ENCODE measurements around the gene PSMB8. TPM values are rescaled to one million over a fixed set of nuclear protein-coding genes. Genes with fewer than 3 reads are reported as not detected.

Gene PSMB8
- total RNA-seq (2021) (70.8 and 101 TPM in 2 replicates), Bru-seq, nascent RNA (percentile 66 among the genes with signal in this experiment), BruChase-seq, experiment 1, labeled RNA remaining after a 2-hour chase (percentile 75 among the genes with signal in this experiment), BruChase-seq, experiment 2, labeled RNA remaining after a 6-hour chase (percentile 81 among the genes with signal in this experiment)
- long read RNA-seq, transcript PSMB8-202 (6 exons, 1,124 nt) = major isoform, 119 of 190 reads
- long read RNA-seq, transcript PSMB8-201 (6 exons, 1,351 nt) = minor isoform, 54 of 190 reads
- long read RNA-seq, partial matches to known transcripts = 8 of 190 reads
- long read RNA-seq, other reads (novel, unspliced or antisense) = 8 of 190 reads

DNA sequence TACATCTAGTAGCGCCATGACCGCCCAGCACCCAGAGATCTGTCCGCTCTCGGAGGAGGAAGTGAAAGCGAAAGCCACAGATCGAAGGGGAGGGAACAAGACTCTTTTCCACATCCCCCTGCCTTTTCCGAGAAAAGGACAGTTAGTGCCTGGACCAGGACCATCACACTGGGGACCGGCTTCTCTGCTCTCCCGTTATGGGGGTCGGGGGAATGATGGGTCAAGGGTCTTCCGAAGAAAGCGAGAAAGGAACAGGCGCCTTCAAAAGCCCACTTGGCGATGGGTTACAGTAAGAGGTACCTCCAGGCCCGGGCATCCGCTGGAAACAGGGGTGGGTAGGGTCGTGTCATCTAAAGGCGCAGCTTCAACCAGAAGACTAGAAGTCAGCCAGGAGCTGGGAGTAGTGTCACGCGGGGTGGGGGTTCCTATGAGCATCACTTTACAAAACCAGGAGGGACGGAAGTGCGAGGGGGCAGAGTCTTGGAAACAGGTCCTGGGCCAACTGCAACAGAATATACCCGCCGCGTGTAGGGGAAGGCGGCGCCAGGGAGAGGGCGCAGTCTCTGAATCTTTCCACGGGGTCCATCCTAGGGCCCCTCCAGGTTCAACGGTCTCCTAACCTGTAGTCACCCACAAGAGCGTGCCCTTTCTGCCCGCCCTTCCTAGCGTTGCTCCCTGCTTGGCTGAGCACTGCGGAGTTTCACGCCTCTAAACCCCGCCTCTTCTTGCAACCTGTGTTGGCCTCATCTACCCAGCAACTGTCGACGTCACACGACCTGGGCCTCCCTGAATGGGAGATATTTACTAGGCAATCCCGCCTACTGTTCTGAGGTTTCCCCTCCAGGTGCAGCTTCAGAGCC, at the start of gene PSMB8:
Gene PSMB8, minus strand, starts transcription at position 69 of the 860 bp plus-strand sequence. Its CDS starts 51 bp downstream, at position 18.
- DNase-seq = peak; percentile 94
- Histone ChIP-seq H3K9me2 (ENCODE audit: insufficient read depth) (no peaks in the 10 kb centered on the region), H3K79me2 (ENCODE audit: low read depth) (no peaks in the 10 kb centered on the region), H3K9me3 (ENCODE audit: insufficient read depth, low read depth) (no peaks in the 10 kb centered on the region), H3K27me3 (ENCODE audit: insufficient read depth, low read depth) (no peaks in the 10 kb centered on the region), H2AFZ (peak within 1 kb of the TSS; percentile 86), H3K27ac (no peak within 1 kb of the TSS), H3K4me2 (peak within 1 kb of the TSS; percentile 85), H3K4me1 (replicated peaks; ENCODE audit: insufficient read depth) (peaks cover 6% of the 10 kb centered on the region; the same call in 1 of the 2 replicates), H3K36me3 (ENCODE audit: low read depth) (no peaks in the 10 kb centered on the region), H3F3A (ENCODE audit: insufficient read depth, low read depth) (0 out of 2 replicates have a peak, but pooled peaks cover 5% of the 10 kb centered on the region), H3K4me3 (peak within 1 kb of the TSS; percentile 91), H4K20me1 (ENCODE audit: insufficient read depth) (no peaks in the 10 kb centered on the region)
- ChIA-PET CTCF (interaction anchor here (0.6 to 1.9 kb wide), 5 partner anchors 9 to 128 kb away, joined by 3 to 7 read pairs (median 4); partner anchors contain the start of genes PSMB9 and TAP1), POLR2A (ENCODE audit: unreplicated experiment) (interaction anchor here (0.6 to 1.2 kb wide), 3 partner anchors 9 to 120 kb away, joined by 3 to 10 read pairs (median 3); partner anchors contain the start of genes PSMB9 and TAP1)
- intact Hi-C loops (cut with micrococcal nuclease; ENCODE audit: unreplicated experiment) = loop anchor here (1.0 to 10.0 kb wide), 4 partner anchors 9 to 861 kb away; partner anchors contain the start of gene TAP1
- TSS peak; percentile 52 for BruUV-seq (replicated peaks)
- TF ChIP-seq EZH2 (IDR thresholded peaks at IDR 0.05; ENCODE audit: low read depth) = no peak
- TF ChIP-seq, protein P1, sequence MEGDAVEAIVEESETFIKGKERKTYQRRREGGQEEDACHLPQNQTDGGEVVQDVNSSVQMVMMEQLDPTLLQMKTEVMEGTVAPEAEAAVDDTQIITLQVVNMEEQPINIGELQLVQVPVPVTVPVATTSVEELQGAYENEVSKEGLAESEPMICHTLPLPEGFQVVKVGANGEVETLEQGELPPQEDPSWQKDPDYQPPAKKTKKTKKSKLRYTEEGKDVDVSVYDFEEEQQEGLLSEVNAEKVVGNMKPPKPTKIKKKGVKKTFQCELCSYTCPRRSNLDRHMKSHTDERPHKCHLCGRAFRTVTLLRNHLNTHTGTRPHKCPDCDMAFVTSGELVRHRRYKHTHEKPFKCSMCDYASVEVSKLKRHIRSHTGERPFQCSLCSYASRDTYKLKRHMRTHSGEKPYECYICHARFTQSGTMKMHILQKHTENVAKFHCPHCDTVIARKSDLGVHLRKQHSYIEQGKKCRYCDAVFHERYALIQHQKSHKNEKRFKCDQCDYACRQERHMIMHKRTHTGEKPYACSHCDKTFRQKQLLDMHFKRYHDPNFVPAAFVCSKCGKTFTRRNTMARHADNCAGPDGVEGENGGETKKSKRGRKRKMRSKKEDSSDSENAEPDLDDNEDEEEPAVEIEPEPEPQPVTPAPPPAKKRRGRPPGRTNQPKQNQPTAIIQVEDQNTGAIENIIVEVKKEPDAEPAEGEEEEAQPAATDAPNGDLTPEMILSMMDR (conservative IDR thresholded peaks at IDR 0.05) = no peak

DNA sequence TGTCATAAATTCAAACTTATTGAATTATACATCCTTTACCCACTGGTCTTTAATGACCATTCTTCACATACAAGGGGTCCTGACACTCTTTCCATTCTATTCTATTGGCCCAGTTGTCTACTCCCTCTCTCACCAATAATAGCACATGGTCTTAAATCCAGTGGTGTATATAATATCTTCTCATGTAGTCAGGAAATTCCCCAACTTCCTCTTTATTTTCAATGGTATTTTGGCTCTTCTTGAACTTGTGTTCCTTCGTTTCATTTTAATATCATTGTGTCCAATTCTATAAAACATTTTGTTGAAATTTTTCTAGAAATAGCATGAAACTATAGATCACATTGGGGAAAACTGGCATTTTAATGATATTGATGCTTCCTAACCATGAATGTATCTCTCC, 47.0 kb upstream of the PSMB8 start:
- ChIA-PET CTCF (no interaction called here), POLR2A (ENCODE audit: unreplicated experiment) (interaction anchor here (0.6 kb wide), 1 partner anchor 62 kb away, joined by 3 read pairs; no protein-coding TSS in a partner anchor)
- TF ChIP-seq, protein P1 (conservative IDR thresholded peaks at IDR 0.05) = no peak
- TF ChIP-seq EZH2 (IDR thresholded peaks at IDR 0.05; ENCODE audit: low read depth) = no peak
- Histone ChIP-seq H3K36me3 (ENCODE audit: low read depth) (no peaks in the 10 kb centered on the region), H4K20me1 (ENCODE audit: insufficient read depth) (no peaks in the 10 kb centered on the region), H3K4me3 (no peak overlapping the region), H3K4me2 (no peak overlapping the region), H3K9me3 (ENCODE audit: insufficient read depth, low read depth) (no peaks in the 10 kb centered on the region), H3K4me1 (replicated peaks; ENCODE audit: insufficient read depth) (peaks cover 9% of the 10 kb centered on the region), H3F3A (ENCODE audit: insufficient read depth, low read depth) (no peaks in the 10 kb centered on the region; the same call in 1 of the 2 replicates), H2AFZ (no peak overlapping the region), H3K27ac (no peak overlapping the region), H3K79me2 (ENCODE audit: low read depth) (peaks cover 10% of the 10 kb centered on the region; the same call in 1 of the 2 replicates), H3K9me2 (ENCODE audit: insufficient read depth) (no peaks in the 10 kb centered on the region), H3K27me3 (ENCODE audit: insufficient read depth, low read depth) (no peaks in the 10 kb centered on the region)
- intact Hi-C loops (cut with micrococcal nuclease; ENCODE audit: unreplicated experiment) = loop anchor here (1.0 kb wide), 1 partner anchor 20 kb away; no protein-coding TSS in a partner anchor
- DNase-seq = no peak
- BruUV-seq (replicated peaks) = no TSS peak

DNA sequence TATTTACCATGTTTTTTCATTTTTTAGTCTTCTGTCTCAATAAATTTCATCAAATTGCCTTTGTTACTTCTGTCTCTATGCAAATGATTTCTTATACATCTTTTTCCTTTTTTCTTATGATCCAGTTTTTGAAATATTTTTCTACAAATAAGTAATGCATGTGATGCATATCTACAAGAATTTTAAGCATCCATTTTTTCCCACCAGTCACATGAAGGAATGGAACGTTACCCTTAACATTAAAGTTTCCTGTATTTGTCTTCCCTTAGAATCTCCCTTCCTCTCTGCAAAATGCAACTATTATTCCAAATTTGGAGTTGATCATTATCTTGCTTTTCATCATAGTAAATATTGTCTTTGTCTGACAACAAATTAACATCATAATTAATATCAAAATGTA, 45.7 kb upstream of the PSMB8 start:
- no peak overlapping the region for H3K27ac ChIP-seq
- POLR2A ChIA-PET (ENCODE audit: unreplicated experiment) = no interaction called here
- no peak overlapping the region for H3K4me2 ChIP-seq
- no peak for DNase-seq
- BruUV-seq (replicated peaks) = no TSS peak
- intact Hi-C loops (cut with micrococcal nuclease; ENCODE audit: unreplicated experiment) = no loop called here
- H3K27me3 ChIP-seq (ENCODE audit: insufficient read depth, low read depth) = no peaks in the 10 kb centered on the region
- no peaks in the 10 kb centered on the region; the same call in 1 of the 2 replicates for H3F3A ChIP-seq (ENCODE audit: insufficient read depth, low read depth)
- no peak overlapping the region for H3K4me3 ChIP-seq
- H3K4me1 ChIP-seq (replicated peaks; ENCODE audit: insufficient read depth) = no peaks in the 10 kb centered on the region; the same call in 1 of the 2 replicates
- TF ChIP-seq, protein P1 (conservative IDR thresholded peaks at IDR 0.05) = no peak
- no peak for TF ChIP-seq EZH2 (IDR thresholded peaks at IDR 0.05; ENCODE audit: low read depth)
- H2AFZ ChIP-seq = no peak overlapping the region
- H3K79me2 ChIP-seq (ENCODE audit: low read depth) = no peaks in the 10 kb centered on the region; the same call in 1 of the 2 replicates
- no peaks in the 10 kb centered on the region for H3K9me2 ChIP-seq (ENCODE audit: insufficient read depth)
- CTCF ChIA-PET = no interaction called here
- no peaks in the 10 kb centered on the region for H3K9me3 ChIP-seq (ENCODE audit: insufficient read depth, low read depth)
- H3K36me3 ChIP-seq (ENCODE audit: low read depth) = no peaks in the 10 kb centered on the region
- no peaks in the 10 kb centered on the region for H4K20me1 ChIP-seq (ENCODE audit: insufficient read depth)
